ENCODE results near the gene MISP3.

The MISP3 gene

GRCh38 chr19:14073925-14074838 is 1.6 kb downstream of the MISP3 start:
- DNase-seq (ENCODE audit: insufficient read length) (no peak), FAIRE-seq (no peak)
- TF ChIP-seq TAF1 (IDR thresholded peaks at IDR 0.05; ENCODE audit: borderline replicate concordance, low read depth, low read length) (no peak), POLR2A (IDR thresholded peaks at IDR 0.05; ENCODE audit: low read depth, low read length) (no peak), POLR2AphosphoS5 (IDR thresholded peaks at IDR 0.05; ENCODE audit: low read depth, low read length) (no peak)

- DNase-seq (ENCODE audit: insufficient read length) (no peak), FAIRE-seq (no peak)
- TF ChIP-seq TAF1 (IDR thresholded peaks at IDR 0.05; ENCODE audit: borderline replicate concordance, low read depth, low read length) (no peak), POLR2AphosphoS5 (IDR thresholded peaks at IDR 0.05; ENCODE audit: low read depth, low read length) (no peak)
Observed at GRCh38 chr19:14078411-14078810, 5.8 kb downstream of the MISP3 start.

- DNase-seq (ENCODE audit: insufficient read length) (peak; percentile 95), FAIRE-seq (peak; percentile 99)
Observed at GRCh38 chr19:14080887-14081796, 8.6 kb downstream of the MISP3 start.

GRCh38 chr19:14081797-14082674 is 9.4 kb downstream of the MISP3 start:
- TF ChIP-seq POLR2AphosphoS5 (IDR thresholded peaks at IDR 0.05; ENCODE audit: low read depth, low read length) = peak; percentile 58; the same call in 1 of the 2 replicates
- TF ChIP-seq POLR2A (IDR thresholded peaks at IDR 0.05; ENCODE audit: low read depth, low read length) = peak; percentile 46; the same call in 1 of the 2 replicates
- TF ChIP-seq TAF1 (IDR thresholded peaks at IDR 0.05; ENCODE audit: borderline replicate concordance, low read depth, low read length) = 0 out of 2 replicates have a peak, but pooled peaks have one; percentile 40
- FAIRE-seq (peak; percentile 54), DNase-seq (ENCODE audit: insufficient read length) (peak; percentile 37)

More at GRCh38 chr19:14080887-14081796, 8.6 kb downstream of the MISP3 start:
- peak; percentile 81 for TF ChIP-seq POLR2AphosphoS5 (IDR thresholded peaks at IDR 0.05; ENCODE audit: low read depth, low read length)
- TF ChIP-seq POLR2A (IDR thresholded peaks at IDR 0.05; ENCODE audit: low read depth, low read length) = peak; percentile 71; the same call in 1 of the 2 replicates
- TF ChIP-seq TAF1 (IDR thresholded peaks at IDR 0.05; ENCODE audit: borderline replicate concordance, low read depth, low read length) = peak; percentile 68; the same call in 1 of the 2 replicates

- no peak for DNase-seq (ENCODE audit: insufficient read length)
- FAIRE-seq = no peak
- TF ChIP-seq TAF1 (IDR thresholded peaks at IDR 0.05; ENCODE audit: borderline replicate concordance, low read depth, low read length) (no peak), POLR2A (IDR thresholded peaks at IDR 0.05; ENCODE audit: low read depth, low read length) (no peak), POLR2AphosphoS5 (IDR thresholded peaks at IDR 0.05; ENCODE audit: low read depth, low read length) (no peak)
Observed at GRCh38 chr19:14082675-14082960, 10.0 kb downstream of the MISP3 start.

- no peak for FAIRE-seq
- TF ChIP-seq POLR2AphosphoS5 (IDR thresholded peaks at IDR 0.05; ENCODE audit: low read depth, low read length) = no peak
- TF ChIP-seq POLR2A (IDR thresholded peaks at IDR 0.05; ENCODE audit: low read depth, low read length) = no peak
- no peak for TF ChIP-seq TAF1 (IDR thresholded peaks at IDR 0.05; ENCODE audit: borderline replicate concordance, low read depth, low read length)
- DNase-seq (ENCODE audit: insufficient read length) = no peak
Observed at GRCh38 chr19:14085309-14085995, 12.9 kb downstream of the MISP3 start, which contains the start of gene C19orf67. Gene C19orf67, minus strand, starts transcription at chr19:14085783. Its CDS starts 156 bp downstream, at chr19:14085627.

GRCh38 chr19:14086098-14086497 is 13.5 kb downstream of the MISP3 start:
- FAIRE-seq (no peak), DNase-seq (ENCODE audit: insufficient read length) (no peak)
- no peak for TF ChIP-seq POLR2A (IDR thresholded peaks at IDR 0.05; ENCODE audit: low read depth, low read length)
- TF ChIP-seq TAF1 (IDR thresholded peaks at IDR 0.05; ENCODE audit: borderline replicate concordance, low read depth, low read length) = no peak
- TF ChIP-seq POLR2AphosphoS5 (IDR thresholded peaks at IDR 0.05; ENCODE audit: low read depth, low read length) = no peak

- TF ChIP-seq POLR2AphosphoS5 (IDR thresholded peaks at IDR 0.05; ENCODE audit: low read depth, low read length) (no peak), TAF1 (IDR thresholded peaks at IDR 0.05; ENCODE audit: borderline replicate concordance, low read depth, low read length) (no peak), POLR2A (IDR thresholded peaks at IDR 0.05; ENCODE audit: low read depth, low read length) (no peak)
- DNase-seq (ENCODE audit: insufficient read length) (no peak), FAIRE-seq (no peak)
Observed at GRCh38 chr19:14088634-14089411, 16.2 kb downstream of the MISP3 start.

- DNase-seq (ENCODE audit: insufficient read length) (no peak), FAIRE-seq (peak; percentile 53)
- TF ChIP-seq POLR2A (IDR thresholded peaks at IDR 0.05; ENCODE audit: low read depth, low read length) (no peak), POLR2AphosphoS5 (IDR thresholded peaks at IDR 0.05; ENCODE audit: low read depth, low read length) (no peak), TAF1 (IDR thresholded peaks at IDR 0.05; ENCODE audit: borderline replicate concordance, low read depth, low read length) (no peak)
Observed at GRCh38 chr19:14089412-14089661, 16.8 kb downstream of the MISP3 start.

Measured in GM12892 (cell line).